ENCODE data around the gene CCNL2.

DNA sequence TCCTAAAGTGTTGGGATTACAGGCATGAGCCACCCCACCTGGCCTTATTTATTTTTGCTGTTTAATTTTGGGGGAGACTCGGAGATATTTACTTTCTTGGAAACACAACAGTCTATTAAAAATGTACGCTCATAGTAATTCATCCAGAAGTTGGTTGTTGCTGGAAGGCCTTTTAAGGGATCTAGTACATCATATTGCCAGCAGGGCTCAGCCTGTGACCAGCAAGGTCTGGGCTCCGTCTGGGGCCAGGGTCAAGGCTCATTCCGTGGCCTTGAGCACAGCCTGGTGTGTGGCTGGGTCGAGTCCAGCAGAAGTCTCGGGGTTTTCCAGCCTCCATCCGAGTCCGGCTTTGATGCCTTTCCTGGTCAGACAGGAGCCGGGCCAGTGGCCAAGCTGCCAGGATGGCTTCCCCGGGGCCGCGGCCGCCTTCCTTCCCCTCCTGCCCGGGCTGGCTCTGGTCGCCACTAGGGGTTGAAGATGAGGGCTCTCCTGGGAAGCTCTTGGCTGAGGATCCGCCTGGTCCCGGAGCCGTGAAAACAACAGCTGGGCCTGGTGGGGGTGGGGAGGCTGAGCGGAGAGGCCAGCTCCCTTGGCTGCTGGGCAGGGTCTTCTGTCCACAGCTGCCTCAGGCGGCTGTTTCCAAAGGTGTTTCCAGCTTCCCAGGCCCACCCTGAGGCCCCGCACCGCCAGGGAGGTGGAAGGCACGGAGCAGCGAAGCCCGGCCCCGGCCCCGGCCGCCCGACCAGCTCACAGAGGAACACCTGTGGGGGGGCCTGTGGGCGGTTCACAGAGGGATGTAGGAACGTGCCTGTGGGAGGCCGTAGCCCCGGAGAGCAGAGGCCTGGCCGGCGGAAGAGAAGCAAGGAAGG, 31.2 kb upstream of the CCNL2 start:
- TF ChIP-seq AHR (CRISPR knock-in tag; IDR thresholded peaks at IDR 0.05) = no peak
- TF ChIP-seq, protein P1, sequence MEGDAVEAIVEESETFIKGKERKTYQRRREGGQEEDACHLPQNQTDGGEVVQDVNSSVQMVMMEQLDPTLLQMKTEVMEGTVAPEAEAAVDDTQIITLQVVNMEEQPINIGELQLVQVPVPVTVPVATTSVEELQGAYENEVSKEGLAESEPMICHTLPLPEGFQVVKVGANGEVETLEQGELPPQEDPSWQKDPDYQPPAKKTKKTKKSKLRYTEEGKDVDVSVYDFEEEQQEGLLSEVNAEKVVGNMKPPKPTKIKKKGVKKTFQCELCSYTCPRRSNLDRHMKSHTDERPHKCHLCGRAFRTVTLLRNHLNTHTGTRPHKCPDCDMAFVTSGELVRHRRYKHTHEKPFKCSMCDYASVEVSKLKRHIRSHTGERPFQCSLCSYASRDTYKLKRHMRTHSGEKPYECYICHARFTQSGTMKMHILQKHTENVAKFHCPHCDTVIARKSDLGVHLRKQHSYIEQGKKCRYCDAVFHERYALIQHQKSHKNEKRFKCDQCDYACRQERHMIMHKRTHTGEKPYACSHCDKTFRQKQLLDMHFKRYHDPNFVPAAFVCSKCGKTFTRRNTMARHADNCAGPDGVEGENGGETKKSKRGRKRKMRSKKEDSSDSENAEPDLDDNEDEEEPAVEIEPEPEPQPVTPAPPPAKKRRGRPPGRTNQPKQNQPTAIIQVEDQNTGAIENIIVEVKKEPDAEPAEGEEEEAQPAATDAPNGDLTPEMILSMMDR (CRISPR knock-in tag; IDR thresholded peaks at IDR 0.05) = peak; percentile 45
- TF ChIP-seq, protein P2, sequence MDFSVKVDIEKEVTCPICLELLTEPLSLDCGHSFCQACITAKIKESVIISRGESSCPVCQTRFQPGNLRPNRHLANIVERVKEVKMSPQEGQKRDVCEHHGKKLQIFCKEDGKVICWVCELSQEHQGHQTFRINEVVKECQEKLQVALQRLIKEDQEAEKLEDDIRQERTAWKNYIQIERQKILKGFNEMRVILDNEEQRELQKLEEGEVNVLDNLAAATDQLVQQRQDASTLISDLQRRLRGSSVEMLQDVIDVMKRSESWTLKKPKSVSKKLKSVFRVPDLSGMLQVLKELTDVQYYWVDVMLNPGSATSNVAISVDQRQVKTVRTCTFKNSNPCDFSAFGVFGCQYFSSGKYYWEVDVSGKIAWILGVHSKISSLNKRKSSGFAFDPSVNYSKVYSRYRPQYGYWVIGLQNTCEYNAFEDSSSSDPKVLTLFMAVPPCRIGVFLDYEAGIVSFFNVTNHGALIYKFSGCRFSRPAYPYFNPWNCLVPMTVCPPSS (IDR thresholded peaks at IDR 0.05) = no peak
- TF ChIP-seq POLR2AphosphoS5 (IDR thresholded peaks at IDR 0.05; ENCODE audit: low read depth, low read length) = peak; percentile 29; the same call in 1 of the 2 replicates
- TF ChIP-seq FOSL1 (CRISPR knock-in tag; IDR thresholded peaks at IDR 0.05; ENCODE audit: borderline replicate concordance) = no peak
